HS-5 (cell line): ENCODE measurements around the gene USP16.

Source experiments
- DNase-seq: peaks from one replicate; pipeline ENCODE4 v3.0.0-alpha.2; 2012; ENCODE audit warnings: low read depth

USP16 gene

GRCh38 chr21:29084372-29084771, 59.9 kb downstream of the USP16 start:
- no peak for DNase-seq

- no peak for DNase-seq
These were observed 60.8 kb downstream of the USP16 start for GRCh38 chr21:29085106-29085752.

GRCh38 chr21:29091033-29091432, 66.6 kb downstream of the USP16 start:
- peak; percentile 85 for DNase-seq

GRCh38 chr21:29092102-29092959, 67.9 kb downstream of the USP16 start:
- no peak for DNase-seq

GRCh38 chr21:29096218-29097015, 71.9 kb downstream of the USP16 start:
- no peak for DNase-seq

- DNase-seq: no peak
These were observed 73.7 kb downstream of the USP16 start for GRCh38 chr21:29098156-29098555.

GRCh38 chr21:29102791-29103257, 78.4 kb downstream of the USP16 start:
- DNase-seq: no peak
